GM21619 (cell line): ENCODE data around the gene CNNM2.
"Not testable (repeated sequence)": the region's sequence is repeated elsewhere in the genome, so short reads cannot be mapped to it uniquely, and the experiment has no call there.

Source experiments
- ATAC-seq: cut with Tn5 transposase; IDR thresholded peaks from one replicate; pipeline ENCODE4 v1.9.1; 2021; ENCODE audit not compliant: unreplicated experiment

The CNNM2 gene

DNA sequence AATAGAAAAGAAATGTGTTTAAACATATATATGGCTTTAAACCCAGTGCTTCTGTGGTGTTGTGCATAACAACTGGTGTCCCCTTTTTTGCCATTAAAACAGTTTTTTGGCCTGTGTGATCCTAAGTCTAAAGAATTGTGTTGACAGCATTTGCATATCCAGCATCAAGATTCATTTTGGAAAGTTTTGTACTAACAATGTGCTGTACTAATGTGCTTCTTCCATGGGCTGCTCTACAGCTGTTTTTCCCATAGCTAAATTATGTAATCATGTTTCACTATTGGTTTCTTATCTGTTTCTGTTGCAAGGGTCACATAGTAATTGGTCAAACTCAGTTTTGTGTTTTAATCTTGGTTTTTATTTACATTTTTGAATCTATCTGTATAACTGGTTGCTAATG lies 5.5 kb downstream of the CNNM2 start:
- no peak for ATAC-seq

DNA sequence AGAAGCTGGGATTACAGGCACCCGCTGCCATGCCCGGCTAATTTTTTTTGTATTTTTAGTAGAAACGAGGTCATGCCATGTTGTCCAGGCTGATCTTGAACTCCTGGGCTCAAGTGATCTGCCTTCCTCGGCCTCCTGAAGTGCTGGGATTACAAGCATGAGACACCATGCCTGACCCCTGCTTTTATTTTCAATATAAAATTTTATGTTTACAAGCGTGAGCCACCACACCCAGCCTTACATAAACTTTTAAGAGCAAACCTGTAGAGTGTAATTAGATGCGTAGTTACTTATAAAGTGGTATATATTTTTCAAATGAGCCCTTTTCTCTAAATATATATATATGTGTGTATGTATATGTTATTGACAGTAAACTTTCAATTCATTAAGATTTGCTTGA lies 8.7 kb downstream of the CNNM2 start:
- no peak for ATAC-seq

GRCh38 chr10:102927311-102928010 lies 9.4 kb downstream of the CNNM2 start:
- ATAC-seq, result no peak

DNA sequence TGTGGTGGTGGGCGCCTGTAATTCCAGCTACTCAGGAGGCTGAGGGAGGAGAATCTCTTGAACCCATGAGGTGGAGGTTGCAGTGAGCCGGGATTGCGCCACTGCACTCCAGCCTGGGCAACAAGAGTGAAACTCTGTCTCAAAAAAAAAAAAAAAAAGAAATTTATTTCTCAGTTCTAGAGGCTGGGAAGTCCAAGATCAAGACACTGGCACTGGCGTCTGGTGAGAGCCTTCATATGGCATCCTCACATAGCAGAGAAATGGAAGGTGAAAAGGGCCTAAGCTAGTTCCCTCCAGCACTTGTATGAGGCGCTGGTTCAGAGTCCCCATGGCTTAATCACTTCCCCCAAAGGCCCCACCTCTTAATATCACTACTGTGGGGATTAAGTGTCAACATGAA lies 10.3 kb downstream of the CNNM2 start:
- not testable (repeated sequence) for ATAC-seq

DNA sequence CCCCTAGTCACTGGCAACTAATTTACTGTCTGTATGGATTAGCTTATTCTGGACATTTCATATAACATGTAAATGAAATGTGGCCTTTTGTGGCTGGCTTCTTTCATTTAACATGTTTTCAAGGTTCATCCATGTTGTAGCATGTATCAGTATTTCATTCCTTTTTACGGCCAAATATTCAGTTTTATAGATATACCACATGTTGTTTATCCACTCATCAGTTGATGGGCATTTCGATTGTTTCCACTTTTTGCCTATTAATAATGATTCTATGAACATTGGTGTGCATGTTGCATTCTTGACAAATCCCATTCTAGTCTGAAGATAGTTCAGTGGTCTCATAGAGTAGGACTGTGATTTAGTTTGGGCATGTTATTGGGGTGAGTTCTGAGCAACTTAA lies 12.6 kb downstream of the CNNM2 start:
- no peak for ATAC-seq

GRCh38 chr10:102931643-102932042 lies 13.5 kb downstream of the CNNM2 start:
- no peak for ATAC-seq

DNA sequence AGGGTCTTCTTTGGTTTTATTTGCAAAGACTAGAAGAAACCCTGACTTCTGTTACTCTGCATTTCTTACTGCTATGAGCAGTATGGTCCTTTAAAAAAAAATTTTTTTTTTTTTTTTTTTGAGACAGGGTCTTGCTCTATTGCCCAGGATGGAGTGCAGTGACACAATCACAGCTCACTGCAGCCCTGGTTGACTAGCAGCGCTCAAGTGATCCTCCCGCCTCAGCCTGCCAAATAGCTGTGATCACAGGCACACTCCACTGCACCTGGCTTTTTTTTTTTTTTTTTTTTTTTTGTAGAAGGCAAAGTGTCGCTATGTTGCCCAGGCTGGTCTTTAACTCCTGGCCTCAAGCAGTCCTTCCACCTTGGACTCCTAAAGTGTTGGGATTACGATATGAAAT lies 17.4 kb downstream of the CNNM2 start:
- ATAC-seq, result no peak

GRCh38 chr10:102935939-102936605 lies 18.0 kb downstream of the CNNM2 start:
- ATAC-seq, result no peak

GRCh38 chr10:102941401-102941800 lies 23.3 kb downstream of the CNNM2 start:
- ATAC-seq, result no peak

DNA sequence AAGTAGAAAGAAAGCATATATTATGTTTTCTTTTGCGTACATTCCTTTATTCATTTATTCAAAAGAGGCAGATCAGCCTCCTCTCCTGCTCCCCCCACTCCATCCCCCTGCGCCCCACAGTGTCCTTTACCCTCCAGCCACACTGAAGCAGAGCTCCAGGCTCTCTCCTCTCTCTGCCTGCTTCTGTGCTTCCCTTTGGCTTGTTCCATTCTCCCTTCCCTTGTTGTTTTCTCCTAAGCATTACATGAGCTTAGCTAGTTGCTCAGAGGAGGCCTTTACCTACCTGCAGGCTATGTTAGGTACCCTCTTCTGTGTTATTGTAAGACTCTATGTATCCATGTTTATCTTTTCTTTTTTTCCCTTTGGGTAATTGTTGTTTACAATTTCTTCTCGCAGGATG lies 27.4 kb downstream of the CNNM2 start:
- no peak for ATAC-seq

DNA sequence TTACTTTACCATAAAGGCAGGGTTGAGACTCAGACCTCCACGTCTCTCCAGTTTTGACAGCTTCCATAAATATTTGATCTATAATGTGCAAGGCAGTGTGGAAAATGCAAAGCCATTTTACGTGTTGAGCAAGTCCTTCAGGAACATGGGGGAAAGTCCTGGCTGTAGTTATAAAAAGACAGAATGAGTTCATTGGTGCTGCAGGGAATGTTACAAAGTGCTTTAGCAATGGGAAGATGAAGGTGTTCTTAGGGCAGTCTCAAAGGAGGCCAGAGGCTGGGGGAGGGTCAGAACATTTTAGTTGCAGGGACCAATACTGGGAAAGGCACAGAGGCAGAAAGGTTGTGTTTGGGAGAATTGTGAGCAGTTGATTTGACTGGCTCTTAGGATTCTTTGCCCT lies 27.9 kb downstream of the CNNM2 start:
- no peak for ATAC-seq

DNA sequence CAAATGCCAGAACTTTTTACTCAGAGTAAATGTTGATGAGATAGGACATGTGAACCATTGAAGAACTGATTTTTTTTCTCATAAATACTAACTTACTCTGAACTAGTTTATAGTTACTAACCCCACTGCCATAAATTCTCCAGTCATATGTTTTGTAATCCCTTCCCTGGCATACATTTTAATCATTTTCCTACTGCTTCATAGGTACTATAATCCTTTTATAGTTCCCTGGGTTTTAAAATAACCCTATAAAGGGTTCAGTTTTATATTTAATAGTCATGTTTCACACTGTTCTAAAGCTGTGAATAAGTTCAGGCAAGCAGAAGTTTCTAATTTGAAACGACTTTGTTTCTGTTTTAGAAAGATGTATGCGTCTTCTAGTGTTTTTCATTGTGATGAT lies 28.9 kb downstream of the CNNM2 start:
- no peak for ATAC-seq

GRCh38 chr10:102948176-102948575 lies 30.1 kb downstream of the CNNM2 start:
- ATAC-seq, result no peak

GRCh38 chr10:102948786-102949185 lies 30.7 kb downstream of the CNNM2 start:
- no peak for ATAC-seq

GRCh38 chr10:102949916-102950315 lies 31.8 kb downstream of the CNNM2 start:
- ATAC-seq, result no peak

GRCh38 chr10:102951316-102951715 lies 33.2 kb downstream of the CNNM2 start:
- no peak for ATAC-seq

DNA sequence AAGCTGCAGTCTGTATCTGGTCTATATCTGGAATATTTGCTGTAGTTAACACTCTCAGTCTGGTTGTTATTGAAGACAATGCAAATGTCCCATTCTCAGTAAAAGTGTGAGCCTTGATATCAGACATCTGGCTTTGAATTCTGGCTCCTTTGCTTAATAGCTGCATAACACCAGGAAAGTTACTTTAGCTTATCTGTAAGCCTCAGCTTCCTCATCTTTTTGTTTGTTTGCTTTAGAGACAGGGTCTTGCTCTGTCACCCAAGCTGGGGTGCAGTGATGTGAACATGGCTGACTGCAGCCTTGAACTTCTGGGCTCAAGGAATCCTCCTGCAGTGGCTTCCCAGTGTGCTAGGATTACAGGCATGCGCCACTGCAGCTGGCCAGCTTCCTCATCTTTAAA lies 41.3 kb downstream of the CNNM2 start:
- no peak for ATAC-seq

DNA sequence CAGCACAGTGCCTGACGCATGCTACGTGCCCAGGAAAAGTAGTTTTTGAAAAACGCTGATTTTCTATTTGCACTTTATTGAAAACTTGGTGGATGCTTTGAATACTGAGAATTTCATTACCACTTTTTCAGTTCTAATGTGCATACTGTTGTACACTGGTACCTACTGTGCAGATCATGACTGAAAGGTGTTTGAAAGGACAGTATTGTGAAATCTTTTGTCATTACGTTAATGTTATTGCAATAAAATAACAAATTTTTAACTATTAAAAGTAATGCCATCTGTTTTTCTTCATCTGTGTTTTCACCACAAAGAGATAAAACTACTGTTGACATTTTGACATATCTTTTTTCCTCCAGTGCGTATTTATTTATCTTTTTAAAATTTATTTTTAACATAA lies 42.1 kb downstream of the CNNM2 start:
- ATAC-seq, result no peak

DNA sequence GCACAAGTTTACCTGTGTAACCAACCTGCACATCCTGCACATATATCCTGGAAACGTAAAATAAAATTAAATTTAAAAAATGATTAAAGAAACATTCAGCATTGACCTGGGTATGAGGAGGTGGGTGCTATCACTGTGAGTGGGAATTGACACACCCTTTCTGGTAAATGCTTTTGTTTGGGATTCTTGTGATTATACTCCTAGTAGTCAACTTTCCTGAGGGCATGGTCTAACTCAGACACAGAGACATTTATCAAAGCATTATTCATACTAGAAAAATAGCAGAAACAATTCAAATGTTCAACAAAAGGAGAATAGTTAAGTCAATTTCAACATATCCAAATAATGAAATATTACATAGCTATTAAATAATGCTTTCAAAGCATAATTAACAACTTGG lies 44.2 kb downstream of the CNNM2 start:
- no peak for ATAC-seq

GRCh38 chr10:102962951-102963755 lies 45.1 kb downstream of the CNNM2 start:
- no peak for ATAC-seq

GRCh38 chr10:102963756-102964025 lies 45.6 kb downstream of the CNNM2 start:
- ATAC-seq, result no peak

DNA sequence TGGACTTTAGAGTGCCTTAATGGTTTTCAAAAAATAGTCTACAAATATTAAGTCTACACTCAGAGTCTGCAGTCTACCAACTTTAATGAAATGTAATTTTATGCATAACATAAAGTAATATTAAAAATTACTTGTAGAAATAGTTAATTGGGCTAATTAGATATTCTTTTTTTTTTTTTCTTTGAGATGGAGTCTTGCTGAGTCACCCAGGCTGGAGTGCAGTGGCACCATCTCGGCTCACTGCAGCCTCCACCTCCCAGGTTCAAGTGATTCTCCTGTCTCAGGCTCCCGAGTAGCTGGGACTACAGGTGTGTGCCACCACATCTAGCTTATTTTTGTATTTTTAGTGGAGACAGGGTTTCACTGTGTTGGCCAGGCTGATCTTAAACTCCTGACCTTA lies 46.0 kb downstream of the CNNM2 start:
- not testable (repeated sequence) for ATAC-seq
